Measurements from ENCODE around the gene M1AP.
A peak's percentile ranks its signal among the peaks of the same experiment; 100 is the strongest.

M1AP gene

GRCh38 chr2:74648009-74648443, at the start of gene M1AP:
TSS of gene M1AP (minus strand) at chr2:74648330. CDS start at chr2:74640275, 8,055 bp downstream.
- peak within 1 kb of the TSS; percentile 78 for H2AFZ ChIP-seq (ENCODE audit: low read length, unreplicated experiment)

GRCh38 chr2:74696829-74697228, 48.7 kb upstream of the M1AP start:
- Histone ChIP-seq H3K27me3 (ENCODE audit: insufficient read depth, low read length) (peaks cover 8% of the 10 kb centered on the region; the same call in 1 of the 2 replicates), H2AFZ (ENCODE audit: low read length, unreplicated experiment) (no peak overlapping the region), H3K79me2 (ENCODE audit: control insufficient read depth, insufficient read depth, low read length, unreplicated experiment) (no peaks in the 10 kb centered on the region), H3K36me3 (ENCODE audit: insufficient read depth, low read length) (no peaks in the 10 kb centered on the region), H3K4me1 (ENCODE audit: control insufficient read depth, insufficient read depth, low read length, unreplicated experiment) (peaks cover 8% of the 10 kb centered on the region), H3K4me3 (ENCODE audit: low read depth, low read length) (no peak overlapping the region), H3K27ac (ENCODE audit: low read depth, low read length) (no peak overlapping the region)

More at GRCh38 chr2:74648009-74648443, at the start of gene M1AP:
- Histone ChIP-seq H3K4me3 (ENCODE audit: low read depth, low read length) (peak within 1 kb of the TSS; percentile 69), H3K27ac (ENCODE audit: low read depth, low read length) (no peak within 1 kb of the TSS), H3K79me2 (ENCODE audit: control insufficient read depth, insufficient read depth, low read length, unreplicated experiment) (no peaks in the 10 kb centered on the region), H3K36me3 (ENCODE audit: insufficient read depth, low read length) (no peaks in the 10 kb centered on the region), H3K27me3 (ENCODE audit: insufficient read depth, low read length) (peaks cover 6% of the 10 kb centered on the region; the same call in 1 of the 2 replicates), H3K4me1 (ENCODE audit: control insufficient read depth, insufficient read depth, low read length, unreplicated experiment) (no peaks in the 10 kb centered on the region)

- H3K27me3 ChIP-seq (ENCODE audit: insufficient read depth, low read length) = peaks cover 6% of the 10 kb centered on the region; the same call in 1 of the 2 replicates
- no peak overlapping the region for H3K4me3 ChIP-seq (ENCODE audit: low read depth, low read length)
- H3K79me2 ChIP-seq (ENCODE audit: control insufficient read depth, insufficient read depth, low read length, unreplicated experiment) = no peaks in the 10 kb centered on the region
- peaks cover 15% of the 10 kb centered on the region for H3K4me1 ChIP-seq (ENCODE audit: control insufficient read depth, insufficient read depth, low read length, unreplicated experiment)
- no peak overlapping the region for H3K27ac ChIP-seq (ENCODE audit: low read depth, low read length)
- H3K36me3 ChIP-seq (ENCODE audit: insufficient read depth, low read length) = no peaks in the 10 kb centered on the region
- no peak overlapping the region for H2AFZ ChIP-seq (ENCODE audit: low read length, unreplicated experiment)
These were observed 47.5 kb upstream of the M1AP start for GRCh38 chr2:74695663-74696062.

- Histone ChIP-seq H3K4me1 (ENCODE audit: control insufficient read depth, insufficient read depth, low read length, unreplicated experiment) (peaks cover 15% of the 10 kb centered on the region), H3K4me3 (ENCODE audit: low read depth, low read length) (no peak overlapping the region)
These were observed 46.2 kb upstream of the M1AP start for GRCh38 chr2:74694281-74694680.

GRCh38 chr2:74693668-74694067, 45.5 kb upstream of the M1AP start:
- no peaks in the 10 kb centered on the region for H3K27me3 ChIP-seq (ENCODE audit: insufficient read depth, low read length)
- H3K4me1 ChIP-seq (ENCODE audit: control insufficient read depth, insufficient read depth, low read length, unreplicated experiment) = peaks cover 15% of the 10 kb centered on the region
- no peak overlapping the region for H2AFZ ChIP-seq (ENCODE audit: low read length, unreplicated experiment)
- no peak overlapping the region for H3K4me3 ChIP-seq (ENCODE audit: low read depth, low read length)
- H3K27ac ChIP-seq (ENCODE audit: low read depth, low read length) = no peak overlapping the region
- H3K79me2 ChIP-seq (ENCODE audit: control insufficient read depth, insufficient read depth, low read length, unreplicated experiment) = no peaks in the 10 kb centered on the region
- H3K36me3 ChIP-seq (ENCODE audit: insufficient read depth, low read length) = no peaks in the 10 kb centered on the region

More at GRCh38 chr2:74694281-74694680, 46.2 kb upstream of the M1AP start:
- H3K27ac ChIP-seq (ENCODE audit: low read depth, low read length) = no peak overlapping the region
- H3K79me2 ChIP-seq (ENCODE audit: control insufficient read depth, insufficient read depth, low read length, unreplicated experiment) = no peaks in the 10 kb centered on the region
- H2AFZ ChIP-seq (ENCODE audit: low read length, unreplicated experiment) = no peak overlapping the region
- no peaks in the 10 kb centered on the region for H3K27me3 ChIP-seq (ENCODE audit: insufficient read depth, low read length)
- no peaks in the 10 kb centered on the region for H3K36me3 ChIP-seq (ENCODE audit: insufficient read depth, low read length)

- H3K36me3 ChIP-seq (ENCODE audit: insufficient read depth, low read length) = no peaks in the 10 kb centered on the region
- H2AFZ ChIP-seq (ENCODE audit: low read length, unreplicated experiment) = no peak overlapping the region
- H3K4me3 ChIP-seq (ENCODE audit: low read depth, low read length) = no peak overlapping the region
- H3K27me3 ChIP-seq (ENCODE audit: insufficient read depth, low read length) = no peaks in the 10 kb centered on the region
- peaks cover 15% of the 10 kb centered on the region for H3K4me1 ChIP-seq (ENCODE audit: control insufficient read depth, insufficient read depth, low read length, unreplicated experiment)
- no peak overlapping the region for H3K27ac ChIP-seq (ENCODE audit: low read depth, low read length)
- H3K79me2 ChIP-seq (ENCODE audit: control insufficient read depth, insufficient read depth, low read length, unreplicated experiment) = no peaks in the 10 kb centered on the region
These were observed 45.1 kb upstream of the M1AP start for GRCh38 chr2:74693213-74693612.

GRCh38 chr2:74691929-74692328, 43.8 kb upstream of the M1AP start:
- Histone ChIP-seq H2AFZ (ENCODE audit: low read length, unreplicated experiment) (no peak overlapping the region), H3K79me2 (ENCODE audit: control insufficient read depth, insufficient read depth, low read length, unreplicated experiment) (no peaks in the 10 kb centered on the region), H3K27ac (ENCODE audit: low read depth, low read length) (no peak overlapping the region), H3K4me1 (ENCODE audit: control insufficient read depth, insufficient read depth, low read length, unreplicated experiment) (peaks cover 15% of the 10 kb centered on the region), H3K36me3 (ENCODE audit: insufficient read depth, low read length) (no peaks in the 10 kb centered on the region), H3K4me3 (ENCODE audit: low read depth, low read length) (no peak overlapping the region), H3K27me3 (ENCODE audit: insufficient read depth, low read length) (no peaks in the 10 kb centered on the region)

GRCh38 chr2:74690571-74690970, 42.4 kb upstream of the M1AP start:
- no peak overlapping the region for H2AFZ ChIP-seq (ENCODE audit: low read length, unreplicated experiment)
- no peaks in the 10 kb centered on the region for H3K79me2 ChIP-seq (ENCODE audit: control insufficient read depth, insufficient read depth, low read length, unreplicated experiment)
- H3K4me3 ChIP-seq (ENCODE audit: low read depth, low read length) = no peak overlapping the region
- H3K4me1 ChIP-seq (ENCODE audit: control insufficient read depth, insufficient read depth, low read length, unreplicated experiment) = peaks cover 15% of the 10 kb centered on the region
- no peaks in the 10 kb centered on the region for H3K27me3 ChIP-seq (ENCODE audit: insufficient read depth, low read length)
- H3K27ac ChIP-seq (ENCODE audit: low read depth, low read length) = no peak overlapping the region
- no peaks in the 10 kb centered on the region for H3K36me3 ChIP-seq (ENCODE audit: insufficient read depth, low read length)

- Histone ChIP-seq H3K27ac (ENCODE audit: low read depth, low read length) (no peak overlapping the region), H2AFZ (ENCODE audit: low read length, unreplicated experiment) (no peak overlapping the region), H3K4me3 (ENCODE audit: low read depth, low read length) (no peak overlapping the region), H3K36me3 (ENCODE audit: insufficient read depth, low read length) (no peaks in the 10 kb centered on the region), H3K79me2 (ENCODE audit: control insufficient read depth, insufficient read depth, low read length, unreplicated experiment) (no peaks in the 10 kb centered on the region), H3K27me3 (ENCODE audit: insufficient read depth, low read length) (no peaks in the 10 kb centered on the region), H3K4me1 (ENCODE audit: control insufficient read depth, insufficient read depth, low read length, unreplicated experiment) (peaks cover 15% of the 10 kb centered on the region)
These were observed 41.5 kb upstream of the M1AP start for GRCh38 chr2:74689671-74690070.

GRCh38 chr2:74688881-74689280, 40.8 kb upstream of the M1AP start:
- Histone ChIP-seq H2AFZ (ENCODE audit: low read length, unreplicated experiment) (no peak overlapping the region), H3K27me3 (ENCODE audit: insufficient read depth, low read length) (no peaks in the 10 kb centered on the region), H3K79me2 (ENCODE audit: control insufficient read depth, insufficient read depth, low read length, unreplicated experiment) (no peaks in the 10 kb centered on the region), H3K36me3 (ENCODE audit: insufficient read depth, low read length) (no peaks in the 10 kb centered on the region), H3K4me1 (ENCODE audit: control insufficient read depth, insufficient read depth, low read length, unreplicated experiment) (peaks cover 15% of the 10 kb centered on the region), H3K27ac (ENCODE audit: low read depth, low read length) (no peak overlapping the region), H3K4me3 (ENCODE audit: low read depth, low read length) (no peak overlapping the region)

GRCh38 chr2:74685408-74685807, 37.3 kb upstream of the M1AP start:
- H3K27me3 ChIP-seq (ENCODE audit: insufficient read depth, low read length) = no peaks in the 10 kb centered on the region
- H3K79me2 ChIP-seq (ENCODE audit: control insufficient read depth, insufficient read depth, low read length, unreplicated experiment) = no peaks in the 10 kb centered on the region
- H3K4me3 ChIP-seq (ENCODE audit: low read depth, low read length) = no peak overlapping the region
- H2AFZ ChIP-seq (ENCODE audit: low read length, unreplicated experiment) = no peak overlapping the region
- H3K36me3 ChIP-seq (ENCODE audit: insufficient read depth, low read length) = no peaks in the 10 kb centered on the region
- no peaks in the 10 kb centered on the region for H3K4me1 ChIP-seq (ENCODE audit: control insufficient read depth, insufficient read depth, low read length, unreplicated experiment)
- no peak overlapping the region for H3K27ac ChIP-seq (ENCODE audit: low read depth, low read length)

Data from ACC112 (cell line).